Cerebellar nuclear complex (tissue), 1 donor: ENCODE results near the gene CLEC16A.
"Not testable (repeated sequence)": the region's sequence is repeated elsewhere in the genome, so short reads cannot be mapped to it uniquely, and the experiment has no call there.

Experiments
- DNase-seq, 2 experiments: peaks; one replicate each; lab custom pipeline; 2025; lab: John Stamatoyannopoulos, UW

Gene CLEC16A

DNA sequence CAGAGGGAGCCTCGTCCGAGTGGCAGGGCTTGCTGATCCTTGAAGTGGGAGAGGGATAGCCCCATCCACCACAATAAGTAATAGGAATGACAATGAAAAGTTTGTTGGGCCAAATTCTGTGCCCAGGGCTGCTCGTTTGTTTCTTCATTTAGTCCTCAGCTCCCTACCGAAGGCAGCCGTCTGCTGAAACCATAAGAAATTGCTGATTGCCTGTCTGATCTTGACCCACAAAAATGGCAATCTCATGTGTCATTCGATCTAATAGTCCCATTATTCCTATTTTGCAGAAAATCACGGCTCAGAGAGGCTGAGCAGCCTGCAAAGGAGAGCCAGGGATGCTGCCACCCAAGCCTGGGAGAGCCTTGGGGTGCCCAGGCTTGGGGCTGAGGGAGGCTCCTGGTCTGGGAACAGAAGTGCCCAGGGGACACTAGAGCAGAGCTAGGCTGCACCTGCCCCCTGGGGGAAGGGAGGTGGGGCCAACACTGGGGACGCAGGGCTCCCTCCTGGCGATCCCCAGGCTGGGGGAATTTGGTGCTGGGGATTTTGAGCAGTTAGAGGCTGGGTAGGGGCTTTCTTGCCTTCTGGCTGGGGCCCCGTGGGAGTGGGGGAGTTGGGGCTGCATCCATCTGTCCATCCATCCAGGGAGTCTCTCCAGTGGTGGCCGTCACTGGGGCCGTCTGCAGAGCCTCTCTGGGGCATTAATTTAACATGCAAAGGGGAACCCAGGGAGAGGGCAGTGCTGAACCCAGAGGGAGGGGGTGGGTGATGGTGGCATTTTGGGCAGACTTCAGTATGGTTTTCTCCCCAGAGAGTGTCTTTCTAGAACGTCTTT is 258.1 kb downstream of the CLEC16A start:
- no peak for DNase-seq

DNA sequence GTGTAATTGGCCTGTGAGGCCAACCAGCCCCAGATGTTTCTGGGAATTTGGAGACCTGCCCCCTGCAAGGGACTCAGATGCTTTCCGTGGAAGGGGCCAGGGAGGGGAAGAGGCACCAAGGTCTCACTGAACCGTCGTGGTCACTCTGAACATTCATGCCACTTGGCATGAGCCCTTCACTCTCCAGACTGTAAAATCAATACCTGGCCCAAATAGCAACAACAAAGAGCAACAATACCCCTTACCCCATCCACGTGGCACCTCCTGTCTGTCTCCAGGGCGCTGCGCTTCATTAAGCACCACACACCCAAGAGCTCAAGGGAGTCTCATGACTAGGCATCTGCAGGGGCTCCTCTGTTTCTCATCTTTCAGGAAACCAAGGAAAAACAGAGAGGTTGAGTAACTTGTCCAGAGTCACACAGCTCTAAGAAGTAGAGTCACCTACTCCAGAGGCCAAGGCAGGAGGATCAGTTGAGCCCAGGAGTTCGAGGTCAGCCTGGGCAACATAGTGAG is 258.8 kb downstream of the CLEC16A start:
- DNase-seq: no peak

DNA sequence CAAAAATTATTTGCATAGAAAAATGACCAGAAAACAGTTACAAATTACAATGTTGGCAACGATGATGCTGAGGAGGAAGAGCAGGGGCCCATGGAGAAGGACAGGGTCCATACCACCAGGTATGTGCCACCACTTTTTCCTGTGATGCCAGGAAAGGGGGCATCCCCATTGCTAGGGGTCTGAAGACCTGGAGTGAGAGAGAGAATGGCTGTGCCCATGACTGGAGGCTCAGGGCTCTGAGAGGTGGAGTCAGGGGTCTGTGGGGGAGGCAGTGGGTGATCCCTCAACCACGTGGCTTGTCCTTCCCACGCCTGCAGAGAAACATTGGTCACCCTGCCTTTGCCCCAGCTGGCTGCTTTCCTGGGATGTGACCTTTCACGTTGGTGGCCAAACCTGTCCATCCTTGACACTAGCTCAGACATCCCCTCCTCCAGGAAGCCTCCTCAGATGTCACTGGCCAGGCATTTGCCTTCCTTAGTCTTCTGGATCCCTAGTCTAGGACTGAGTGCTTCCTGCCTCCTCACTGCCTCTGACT is 260.2 kb downstream of the CLEC16A start:
- DNase-seq: no peak

DNA sequence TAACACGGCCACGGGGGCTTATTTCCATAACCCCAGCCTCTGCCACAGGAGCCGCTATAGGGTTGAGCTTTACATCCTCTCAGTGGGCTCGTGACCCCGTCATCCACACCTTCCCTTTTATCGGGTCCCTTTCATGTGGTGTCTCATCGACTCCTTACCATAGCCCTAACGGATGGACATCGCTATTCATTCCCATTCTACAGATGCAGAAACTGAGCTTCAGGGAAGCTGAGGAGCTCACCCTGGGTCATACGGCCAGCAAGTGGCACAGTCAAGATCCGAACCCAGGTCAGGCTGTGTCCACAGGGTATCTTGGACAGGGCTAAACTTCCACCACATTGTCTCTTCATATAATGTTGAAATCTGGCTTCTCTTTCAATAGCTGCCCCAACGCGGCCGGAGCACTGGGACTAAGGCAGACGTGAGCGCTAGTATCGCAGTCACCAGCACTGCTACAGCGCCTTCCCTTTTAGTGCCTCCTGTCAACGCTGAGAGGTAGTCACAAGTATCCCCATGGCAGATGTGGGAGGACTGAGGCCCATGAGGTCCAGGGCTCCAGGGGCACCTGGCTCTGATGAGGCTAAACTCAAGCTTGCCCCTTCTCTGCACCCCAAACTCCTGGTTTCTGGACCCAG is 260.8 kb downstream of the CLEC16A start:
- no peak for DNase-seq

DNA sequence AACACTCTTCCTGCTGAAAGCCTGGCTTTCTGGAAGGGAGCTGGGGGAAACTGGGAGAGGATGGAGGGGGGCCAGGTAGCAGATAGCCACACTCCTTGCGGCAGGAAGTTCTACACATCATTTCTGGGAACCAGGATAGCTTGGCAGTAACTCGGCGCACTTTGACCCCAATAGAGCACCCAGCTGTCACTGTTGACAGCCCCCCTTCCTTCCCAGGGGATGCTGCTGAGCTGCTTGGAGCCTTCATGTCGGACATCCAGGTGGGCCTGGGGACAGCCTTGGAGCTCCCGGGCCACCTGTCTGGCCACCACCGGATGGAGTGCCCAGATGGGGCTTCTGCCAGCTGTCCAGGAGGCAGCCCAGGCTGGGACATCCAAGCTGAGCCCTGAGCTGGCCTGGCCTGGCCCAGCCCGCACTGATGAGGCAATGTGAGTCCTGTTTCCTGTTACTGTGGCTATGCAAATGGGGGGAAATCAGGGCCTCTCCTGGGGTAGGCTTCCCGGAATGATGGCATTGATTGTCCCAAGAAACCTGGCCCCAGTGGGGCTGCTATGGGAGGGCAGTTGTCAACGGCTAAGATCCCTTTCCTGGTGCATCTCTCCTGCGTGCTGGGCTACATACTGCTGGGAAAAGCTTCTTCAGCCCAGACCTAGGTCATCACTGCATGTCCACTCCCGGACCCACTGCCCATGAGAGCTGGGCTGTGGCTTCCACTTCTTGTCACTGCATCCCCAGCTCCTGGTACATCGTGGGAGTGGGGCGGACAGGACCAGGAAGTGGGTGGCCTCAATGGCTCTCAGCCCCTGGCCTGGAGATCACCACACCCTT is 261.6 kb downstream of the CLEC16A start:
- DNase-seq: no peak

DNA sequence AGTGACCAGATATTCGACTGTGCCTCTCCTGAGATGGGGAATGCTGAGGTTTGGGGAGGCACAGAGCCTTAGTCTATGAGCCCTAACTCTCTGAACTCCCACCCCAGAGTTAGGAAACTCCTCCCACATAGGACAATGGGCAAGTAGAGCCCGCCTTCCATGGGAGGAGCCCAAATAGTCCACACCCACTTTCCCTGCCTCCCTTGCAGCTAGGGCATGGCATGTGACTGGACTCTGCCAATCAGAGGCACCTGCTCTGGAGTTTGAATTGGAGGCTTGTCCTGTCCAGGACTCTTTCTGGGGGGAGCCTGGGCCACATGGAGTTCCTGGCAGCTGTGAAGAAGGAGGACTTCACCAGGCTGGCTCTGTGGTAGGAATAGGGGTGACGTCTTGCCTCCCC is 263.3 kb downstream of the CLEC16A start:
- DNase-seq: no peak

DNA sequence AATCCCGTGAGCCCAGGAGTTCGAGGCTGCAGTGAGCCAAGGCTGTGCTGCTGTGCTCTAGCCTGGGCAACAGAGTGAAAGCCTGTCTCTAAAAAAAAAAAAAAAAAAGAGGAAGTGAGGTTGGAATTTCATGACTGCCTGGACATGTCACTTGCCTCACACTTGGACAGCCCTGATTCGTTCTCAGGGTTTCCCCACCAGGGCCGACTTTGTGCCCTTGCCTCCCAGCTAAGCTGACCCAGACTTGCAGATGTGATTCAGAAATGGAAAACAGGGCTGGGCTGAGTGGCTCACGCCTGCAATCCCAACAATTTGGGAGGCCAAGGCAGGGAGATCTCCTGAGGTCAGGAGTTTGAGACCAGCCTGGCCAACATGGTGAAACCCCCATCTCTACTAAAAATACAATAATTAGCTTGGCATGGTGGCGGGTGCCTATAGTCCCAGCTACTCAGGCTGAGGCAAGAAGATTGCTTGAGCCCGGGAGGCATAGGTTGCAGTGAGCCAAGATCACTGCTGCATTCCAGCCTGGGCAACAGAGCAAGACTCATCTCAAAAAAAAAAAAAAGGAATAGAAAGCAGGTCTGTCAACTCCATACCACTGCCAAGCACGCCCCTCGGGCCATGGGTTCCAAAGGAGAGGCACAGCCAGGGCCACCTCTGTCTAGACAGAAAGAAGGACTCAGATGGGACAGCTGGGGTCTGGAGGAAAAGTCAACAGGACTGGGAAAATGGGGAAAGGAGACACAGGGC is 264.7 kb downstream of the CLEC16A start:
- DNase-seq: no peak

DNA sequence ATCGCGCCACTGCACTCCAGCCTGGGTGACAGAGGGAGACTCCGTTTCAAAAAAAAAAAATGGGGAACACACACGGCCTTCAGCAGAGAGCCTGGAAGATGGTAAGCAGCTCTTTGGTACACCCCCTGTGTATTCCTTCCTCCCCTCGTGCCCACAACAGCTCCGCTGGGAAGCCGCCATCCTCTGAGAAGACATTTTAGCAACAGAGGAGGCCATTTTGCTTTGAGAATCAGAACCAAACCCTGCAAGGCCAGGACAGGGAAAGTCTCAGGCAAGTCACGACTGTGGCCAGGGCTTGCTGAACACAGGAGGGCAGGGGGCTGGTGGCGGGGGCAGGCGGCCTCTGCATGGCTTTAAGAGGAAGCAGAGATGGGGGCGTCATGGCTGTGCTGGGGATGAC is 265.9 kb downstream of the CLEC16A start:
- DNase-seq: no peak

DNA sequence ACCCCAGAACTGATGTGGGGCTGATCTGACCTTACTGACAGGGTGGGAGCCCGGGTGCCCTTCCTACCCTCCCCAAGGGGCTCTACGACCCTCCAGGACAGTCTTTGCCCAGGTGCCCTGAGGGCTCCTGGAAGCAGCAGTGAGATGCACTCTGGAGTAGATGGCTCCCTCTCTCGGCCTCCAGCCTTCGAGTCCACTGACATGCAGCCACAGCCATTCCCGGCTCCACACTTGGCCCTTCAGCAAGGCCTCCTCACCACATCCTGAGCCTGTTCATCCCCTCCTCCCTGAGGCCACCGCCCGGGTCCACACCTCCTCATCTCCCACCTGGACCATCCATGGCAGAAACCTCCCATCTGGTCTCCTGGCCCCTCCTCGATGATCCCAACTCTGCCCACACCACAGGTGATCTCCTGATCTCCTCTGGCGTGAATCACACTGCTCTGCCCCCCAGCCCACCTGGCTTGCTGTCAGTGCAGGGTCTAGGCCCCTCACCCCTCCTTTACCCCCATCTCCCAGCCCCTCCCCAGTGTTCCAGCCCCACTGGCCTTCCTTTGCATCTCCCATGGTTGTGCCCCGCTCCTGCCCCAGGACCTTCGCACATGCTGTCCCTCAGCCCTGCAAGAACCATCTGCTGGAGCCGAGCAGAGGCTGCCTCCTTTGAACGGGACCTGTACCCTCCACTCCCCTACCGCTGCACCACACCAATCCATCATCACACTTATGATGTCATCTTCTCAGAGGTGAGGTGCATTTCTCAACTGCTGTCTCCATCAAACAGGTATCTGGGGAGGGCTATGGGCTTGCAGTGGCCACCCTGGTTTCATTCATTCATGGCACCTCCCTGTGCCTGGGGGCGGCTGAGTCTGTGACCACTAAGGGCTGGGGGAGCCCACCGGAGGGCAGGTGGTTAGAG is 267.0 kb downstream of the CLEC16A start:
- no peak for DNase-seq

DNA sequence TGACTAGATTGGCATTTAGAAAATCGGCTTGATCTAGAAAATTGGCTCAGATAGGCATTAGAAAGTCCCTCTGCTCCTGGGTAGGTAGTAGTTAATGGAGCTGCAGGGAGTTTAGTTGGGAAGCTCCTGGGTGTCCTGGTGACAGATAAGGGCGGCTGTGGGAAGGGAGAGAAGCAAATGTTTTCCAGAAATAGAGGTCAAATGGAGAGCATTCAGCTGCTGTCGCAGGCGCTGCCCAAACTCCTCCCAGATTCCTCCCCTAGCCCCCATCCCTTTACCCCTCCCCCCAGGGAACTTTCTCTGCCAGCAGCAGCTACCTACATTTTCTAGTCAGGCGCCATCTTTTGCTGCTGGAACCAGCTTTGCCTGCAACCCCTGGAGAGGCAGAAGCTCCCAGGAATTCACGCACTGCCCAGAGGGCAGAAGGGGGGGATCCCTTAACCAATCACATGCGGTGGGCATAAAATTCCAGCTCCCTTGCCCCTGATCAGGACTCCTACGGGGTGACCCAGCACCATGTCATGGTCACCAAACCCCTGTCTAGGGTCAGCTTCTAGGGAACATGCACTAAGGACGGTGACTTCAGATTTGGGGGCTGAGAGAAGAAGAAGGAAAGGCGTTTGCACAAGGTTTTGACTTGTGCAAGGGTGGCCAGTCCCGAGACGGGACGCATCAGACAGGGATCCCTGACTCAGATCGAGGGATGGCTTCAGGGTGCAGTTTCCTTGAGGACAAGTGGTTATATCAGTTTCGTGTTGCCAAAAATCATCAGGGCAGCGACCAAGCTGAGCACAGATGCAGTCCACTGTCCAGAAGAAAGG is 267.8 kb downstream of the CLEC16A start:
- DNase-seq: no peak

DNA sequence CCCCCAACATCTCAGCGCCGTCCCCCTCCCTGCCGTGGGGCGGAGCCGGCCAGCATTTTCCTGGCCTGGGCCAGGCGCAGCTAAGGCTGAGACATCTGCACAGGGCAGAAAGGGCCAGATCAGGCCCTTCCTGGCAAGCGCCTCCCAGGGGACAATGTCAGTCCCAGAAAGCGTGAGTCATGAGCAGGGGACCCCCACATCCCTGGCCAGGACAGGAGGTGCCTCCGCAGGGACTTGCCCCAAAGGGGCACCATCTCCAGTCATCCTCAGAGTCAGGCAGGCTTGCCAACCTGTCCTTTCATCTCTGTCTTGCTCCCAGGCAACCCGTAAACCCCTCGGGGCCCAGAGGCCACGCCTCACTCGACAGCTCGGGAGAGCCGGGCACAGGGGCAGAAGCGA is 268.4 kb downstream of the CLEC16A start:
- no peak for DNase-seq

DNA sequence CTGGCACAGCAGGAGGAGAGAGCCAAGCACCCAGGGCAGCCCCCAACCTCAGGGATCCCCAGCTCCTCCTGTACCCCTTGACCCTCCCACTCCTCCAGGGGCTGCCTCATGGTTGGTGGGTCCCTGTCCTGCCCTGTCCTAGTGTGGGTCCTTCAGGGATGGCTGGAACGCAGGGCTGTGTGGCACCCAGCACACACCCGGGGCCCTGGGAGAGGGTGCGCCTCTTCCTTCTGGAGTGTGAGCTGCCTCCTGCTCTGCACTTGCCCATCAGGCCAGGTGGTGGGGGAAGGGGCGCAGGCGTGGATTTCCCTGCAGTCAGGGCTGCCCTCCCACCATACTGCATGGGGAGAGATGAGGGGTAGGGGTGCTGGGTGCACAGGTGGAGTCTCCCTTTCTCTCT is 269.0 kb downstream of the CLEC16A start:
- no peak for DNase-seq

DNA sequence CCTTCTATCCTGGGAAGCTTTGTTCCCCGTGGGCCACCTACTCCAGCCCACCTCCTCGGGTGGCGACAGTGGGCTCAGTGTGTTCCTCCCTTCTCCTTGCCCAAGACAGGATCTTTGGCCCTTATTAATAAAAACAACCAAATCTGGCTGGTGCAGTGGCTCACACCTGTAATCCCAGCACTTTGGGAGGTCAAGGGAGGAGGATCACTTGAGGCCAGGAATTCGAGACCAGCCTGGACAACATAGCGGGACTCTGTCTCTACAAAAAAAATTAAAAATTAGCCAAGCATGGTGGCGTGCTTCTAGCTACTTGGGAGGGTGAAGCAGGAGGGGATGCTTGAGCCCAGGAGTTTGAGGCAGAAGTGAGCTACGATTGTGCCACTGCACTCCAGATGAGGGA is 269.4 kb downstream of the CLEC16A start:
- no peak for DNase-seq

DNA sequence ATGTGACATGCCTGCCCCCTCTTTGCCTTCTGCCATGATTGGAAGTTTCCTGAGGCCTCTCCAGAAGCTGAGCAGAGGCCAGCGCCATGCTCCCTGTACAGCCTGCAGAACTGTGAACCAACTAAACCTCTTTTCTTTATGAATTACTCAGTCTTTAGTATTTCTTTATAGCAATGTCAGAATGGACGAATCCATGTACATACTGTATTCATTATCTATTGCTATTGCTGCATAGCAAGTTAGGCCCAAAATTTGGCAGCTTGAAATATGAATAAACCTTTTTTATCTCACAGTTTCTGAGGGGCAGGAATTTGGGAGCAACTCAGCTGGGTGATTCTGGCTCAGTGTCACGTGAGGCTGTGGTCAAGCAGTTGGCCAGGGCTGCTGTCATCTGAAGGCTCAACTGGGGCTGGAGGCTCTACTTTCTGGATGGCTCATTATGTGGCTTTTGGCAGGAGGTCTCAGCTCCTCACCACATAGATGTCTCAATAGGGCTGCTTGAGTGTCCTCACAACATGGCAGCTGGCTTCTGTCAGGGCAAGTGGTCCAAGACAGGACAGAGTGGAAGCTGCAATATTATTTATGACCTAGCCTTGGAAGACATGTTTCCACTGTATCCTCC is 271.7 kb downstream of the CLEC16A start:
- no peak for DNase-seq

DNA sequence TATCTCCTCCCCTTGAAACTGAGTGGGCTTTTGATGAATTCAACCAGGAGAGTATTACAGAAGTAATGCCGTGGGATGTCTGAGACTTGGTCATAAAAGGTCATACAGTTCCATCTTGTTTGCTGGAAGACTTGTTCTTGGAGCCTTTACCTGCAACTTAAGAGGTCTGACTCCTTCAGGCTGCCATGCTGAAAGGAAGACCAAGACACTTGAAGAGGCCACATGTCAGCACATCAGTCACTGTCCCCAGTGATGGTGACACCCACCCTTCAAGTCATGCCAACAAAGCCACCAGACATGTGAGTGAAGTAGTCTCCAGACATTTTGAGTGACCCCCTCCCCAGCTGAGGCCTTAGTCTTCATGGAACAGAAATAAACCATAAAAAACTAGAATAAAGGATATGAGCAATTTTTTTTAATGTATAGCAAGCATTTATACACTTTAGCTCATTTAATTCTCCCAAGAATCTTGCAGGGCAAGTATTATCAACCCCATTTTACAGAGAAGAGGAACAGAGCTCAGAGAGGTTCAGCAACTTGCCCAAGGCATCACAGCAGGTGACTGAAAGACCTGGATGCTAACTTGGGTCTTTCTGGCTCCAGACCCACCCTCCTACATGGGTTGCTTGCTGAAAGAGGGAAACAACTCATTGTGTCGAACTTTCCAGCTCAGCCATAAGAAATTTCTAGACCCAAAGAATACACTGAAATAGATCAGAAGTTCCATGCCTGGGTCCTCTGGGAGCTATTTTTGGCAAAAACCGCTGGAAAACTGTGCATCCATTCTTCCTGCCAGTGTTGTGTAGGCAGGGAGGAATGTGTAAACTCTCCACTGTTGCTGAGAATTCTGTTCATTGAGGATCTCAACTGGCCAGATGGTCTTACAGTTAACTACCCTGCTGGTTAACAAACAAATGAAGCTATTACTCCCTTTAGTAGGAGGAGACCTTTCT is 273.6 kb downstream of the CLEC16A start:
- no peak for DNase-seq

DNA sequence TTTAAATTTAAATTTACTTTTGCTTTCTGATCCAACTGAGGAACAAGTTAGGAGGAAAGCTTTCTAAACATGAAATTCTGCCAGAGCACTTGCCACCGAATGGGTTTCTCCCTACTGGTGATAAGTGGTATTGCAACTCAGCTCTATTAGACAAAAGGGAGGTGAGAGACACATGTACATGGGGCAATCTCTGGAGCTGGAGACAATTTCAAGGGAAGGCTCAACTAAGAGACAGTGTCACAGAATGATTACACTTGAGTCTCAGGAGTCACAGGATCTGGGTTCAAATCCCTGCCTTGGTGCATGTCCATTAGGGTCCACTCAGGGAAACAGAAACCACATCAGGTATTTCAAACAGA is 274.2 kb downstream of the CLEC16A start:
- no peak for DNase-seq

DNA sequence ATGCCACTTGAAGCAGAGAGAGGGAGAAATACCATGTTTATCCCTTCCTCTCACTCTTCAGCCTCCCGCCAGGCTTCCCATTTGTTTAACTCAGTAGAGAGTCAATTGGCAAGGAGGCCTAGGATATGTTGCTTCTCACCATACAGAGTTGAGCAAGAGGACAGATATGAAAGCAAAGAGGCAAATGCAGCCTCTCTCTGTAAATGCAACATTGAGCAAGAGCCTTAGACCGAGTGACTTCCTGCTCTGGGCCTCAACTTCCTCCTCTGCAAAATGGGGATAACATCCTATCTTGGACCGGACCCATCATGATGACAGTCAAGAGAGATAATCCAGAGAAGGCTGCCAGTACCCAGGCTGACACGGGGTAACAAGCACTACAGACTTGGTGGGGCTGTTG is 274.8 kb downstream of the CLEC16A start:
- no peak for DNase-seq

DNA sequence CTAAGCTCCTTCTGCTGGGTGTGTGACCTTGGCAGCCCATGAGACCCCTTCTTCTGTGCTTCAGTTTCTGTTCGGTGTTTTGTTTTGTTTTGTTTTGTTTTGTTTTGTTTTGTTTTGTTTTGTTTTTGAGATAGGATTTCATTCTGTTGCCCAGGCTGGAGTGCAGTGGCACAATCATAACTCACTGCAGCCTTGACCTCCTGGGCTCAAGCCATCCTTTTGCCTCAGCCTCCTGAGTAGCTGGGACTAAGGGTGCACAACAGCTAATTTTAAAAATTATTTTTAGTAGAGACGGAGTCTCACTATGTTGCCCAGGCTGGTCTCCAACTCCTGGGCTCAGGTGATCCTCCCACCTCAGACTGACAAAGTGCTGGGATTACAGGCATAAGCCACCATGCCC is 276.1 kb downstream of the CLEC16A start:
- not testable (repeated sequence) for DNase-seq
